Measurements from ENCODE around the gene SPSB2. TPM values are rescaled to one million over a fixed set of nuclear protein-coding genes. Genes with fewer than 3 reads are reported as not detected.

SPSB2 gene
- total and polyA plus RNA-seq, 9 of the 15 experiments (the other 6 are each of a cell fraction or from before 2014, with no cell fraction given) = 0.10 to 10.6 (median 1.9) TPM

- H3K27me3 ChIP-seq (ENCODE audit: control insufficient read depth in 2 of 2, insufficient read depth in 2 of 2, low read length in 2 of 2) = no peaks in the 10 kb centered on the region
- H3K4me3 ChIP-seq = no peak overlapping the region
- H3K9me1 ChIP-seq (ENCODE audit: control insufficient read depth, insufficient read depth, low read length) = no peaks in the 10 kb centered on the region
- 80% methylated on average over 1 of the region's 4 CpGs for WGBS (ENCODE audit: insufficient coverage, low coverage, missing lambda C conversion rate)
- no peaks in the 10 kb centered on the region; the same call in 1 of the 2 replicates for H4K20me1 ChIP-seq (replicated peaks; ENCODE audit: control insufficient read depth, insufficient read depth, low read length)
- in situ Hi-C loops (cut with MboI) = no loop called here
- no peak overlapping the region for H2AFZ ChIP-seq (ENCODE audit: low read depth, low read length)
- no peak overlapping the region for H3K27ac ChIP-seq (ENCODE audit: extremely low read depth, low read depth, low read length)
- no TSS peak for BruUV-seq (replicated peaks)
- H3K4me2 ChIP-seq (ENCODE audit: insufficient read depth, low read length) = no peak overlapping the region
- no peaks in the 10 kb centered on the region for H3K79me2 ChIP-seq (ENCODE audit: control insufficient read depth, insufficient read depth, low read length)
- no peak for ATAC-seq
- no peak for DNase-seq (ENCODE audit: extremely low read depth in 1 of 4, low spot score in 3 of 4)
- no peak for TF ChIP-seq PTRF (tag; IDR thresholded peaks at IDR 0.05)
- no peak for TF ChIP-seq HIVEP1 (CRISPR knock-in tag; IDR thresholded peaks at IDR 0.05)
- no peak for TF ChIP-seq HDGF (IDR thresholded peaks at IDR 0.05)
- TF ChIP-seq ZNF445 (CRISPR knock-in tag; IDR thresholded peaks at IDR 0.05; ENCODE audit: low read depth) = no peak
- TF ChIP-seq ZNF639 (CRISPR knock-in tag; conservative IDR thresholded peaks at IDR 0.05 in 1 of 2, IDR thresholded peaks at IDR 0.05 in 1 of 2) = no peak
- TF ChIP-seq GABPA (tag; conservative IDR thresholded peaks at IDR 0.05; ENCODE audit: low read depth) = no peak
- TF ChIP-seq ZNF175 (CRISPR knock-in tag; IDR thresholded peaks at IDR 0.05; ENCODE audit: low read depth) = no peak
- peaks cover 10 to 51% of the 10 kb centered on the region in 2 experiments; a peak in 4 of 5 replicates for H3K4me1 ChIP-seq (replicated peaks in 1 of 2; ENCODE audit: control insufficient read depth in 2 of 2, insufficient read depth in 2 of 2, low read length in 2 of 2)
- no peak for FAIRE-seq
- CTCF ChIA-PET (ENCODE audit: low intra/inter-chr PET ratio) = no interaction called here
- no peak overlapping the region for H3K9ac ChIP-seq (ENCODE audit: insufficient read depth in 1 of 2, low read depth in 2 of 2, low read length in 2 of 2)
- POLR2A ChIA-PET = interaction anchor here (1.1 to 4.8 kb wide), 5 partner anchors 8 to 153 kb away, joined by 4 to 39 read pairs (median 5); partner anchors contain the start of genes CDCA3, USP5 and ZNF384
- no peaks in the 10 kb centered on the region for H3K9me3 ChIP-seq (replicated peaks; ENCODE audit: control insufficient read depth, insufficient read depth, low read depth, low read length)
- intact Hi-C loops (cut with micrococcal nuclease) = no loop called here
- H3K36me3 ChIP-seq (ENCODE audit: control insufficient read depth, insufficient read depth, low read length) = peaks cover 71% of the 10 kb centered on the region; the same call in 2 of the 3 replicates
Observed at GRCh38 chr12:6842075-6842474, 31.0 kb downstream of the SPSB2 start.

All from K562 (cell line).